HTERT RPE-1 (cell line): ENCODE measurements around the gene TRIM41.
"Not testable (repeated sequence)": the region's sequence is repeated elsewhere in the genome, so short reads cannot be mapped to it uniquely, and the experiment has no call there.

ENCODE experiments used
- in situ Hi-C: fragments of 300-500 bp; cut with MboI; formaldehyde crosslinking; loops from 4 replicates; pipeline ENCODE4 v1.14.3; 2020; ENCODE audit warnings: low sequenced_read_pairs

TRIM41 gene

GRCh38 chr5:181246276-181247049, 23.4 kb downstream of the TRIM41 start:
- in situ Hi-C loops: no loop called here

GRCh38 chr5:181248277-181248676, 25.2 kb downstream of the TRIM41 start:
- in situ Hi-C loops: no loop called here

- in situ Hi-C loops: no loop called here
These were observed 32.2 kb downstream of the TRIM41 start for GRCh38 chr5:181255276-181255675.

- in situ Hi-C loops: no loop called here
These were observed 32.9 kb downstream of the TRIM41 start for GRCh38 chr5:181255836-181256578.

- in situ Hi-C loops: no loop called here
These were observed 35.5 kb downstream of the TRIM41 start for GRCh38 chr5:181258576-181258975.

- in situ Hi-C loops: no loop called here
These were observed 36.2 kb downstream of the TRIM41 start for GRCh38 chr5:181259283-181259682.

- in situ Hi-C loops: no loop called here
These were observed 37.1 kb downstream of the TRIM41 start for GRCh38 chr5:181259974-181260719.

GRCh38 chr5:181260720-181261319, 37.7 kb downstream of the TRIM41 start, which contains the start of gene TRIM52:
TSS of gene TRIM52 (minus strand) at chr5:181261143. CDS start at chr5:181260813, 330 bp downstream.
- in situ Hi-C loops: no loop called here

GRCh38 chr5:181261320-181262049, 38.4 kb downstream of the TRIM41 start:
- in situ Hi-C loops: no loop called here

GRCh38 chr5:181263633-181264032, 40.6 kb downstream of the TRIM41 start:
- in situ Hi-C loops: no loop called here

- in situ Hi-C loops: no loop called here
These were observed 42.1 kb downstream of the TRIM41 start for GRCh38 chr5:181265092-181265671.

- in situ Hi-C loops: not testable (repeated sequence)
These were observed 44.3 kb downstream of the TRIM41 start for GRCh38 chr5:181267291-181267904.

- in situ Hi-C loops: not testable (repeated sequence)
These were observed 44.8 kb downstream of the TRIM41 start for GRCh38 chr5:181267907-181268306.

GRCh38 chr5:181271081-181271480, 48.0 kb downstream of the TRIM41 start:
- in situ Hi-C loops: no loop called here

- in situ Hi-C loops: not testable (repeated sequence)
These were observed 50.3 kb downstream of the TRIM41 start for GRCh38 chr5:181273433-181273744.

GRCh38 chr5:181280251-181280762, 57.2 kb downstream of the TRIM41 start:
- in situ Hi-C loops: no loop called here

- in situ Hi-C loops: no loop called here
These were observed 58.2 kb downstream of the TRIM41 start for GRCh38 chr5:181281077-181281983.

GRCh38 chr5:181281984-181282316, 58.9 kb downstream of the TRIM41 start:
- in situ Hi-C loops: no loop called here

- in situ Hi-C loops: not testable (repeated sequence)
These were observed 59.3 kb downstream of the TRIM41 start for GRCh38 chr5:181282415-181282814.
